ENCODE measurements around the gene MYO18B.
"Not testable (repeated sequence)": the region's sequence is repeated elsewhere in the genome, so short reads cannot be mapped to it uniquely, and the experiment has no call there.

The MYO18B gene

GRCh38 chr22:25953919-25954318 is 211.9 kb downstream of the MYO18B start:
- no peak for DNase-seq

- DNase-seq: no peak
Measured at GRCh38 chr22:25955323-25955722, 213.3 kb downstream of the MYO18B start.

DNA sequence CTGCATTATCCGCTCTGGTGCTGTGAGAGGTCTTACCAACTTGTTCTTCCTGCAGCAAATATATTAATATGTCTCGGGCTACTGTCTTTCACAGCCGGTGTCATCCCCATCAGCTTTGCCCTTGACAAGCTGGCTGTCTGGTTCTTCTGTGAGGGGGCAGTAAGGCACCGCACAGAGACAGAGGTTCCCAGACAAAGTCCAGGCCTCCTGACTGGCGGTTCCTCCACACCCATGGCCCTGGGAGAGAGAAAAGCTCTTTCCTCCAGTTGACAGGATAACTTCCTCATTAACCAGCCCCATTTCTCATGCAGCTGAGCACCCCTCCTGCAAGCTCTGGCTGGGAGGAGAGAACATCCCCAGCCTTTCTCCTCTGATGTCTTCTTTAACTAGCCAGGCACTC is 214.8 kb downstream of the MYO18B start:
- DNase-seq: no peak

GRCh38 chr22:25959818-25960774 is 218.1 kb downstream of the MYO18B start:
- DNase-seq: no peak

- DNase-seq: peak in 1 of 4 experiments; percentile 4
Measured at GRCh38 chr22:25961699-25962098, 219.7 kb downstream of the MYO18B start.

DNA sequence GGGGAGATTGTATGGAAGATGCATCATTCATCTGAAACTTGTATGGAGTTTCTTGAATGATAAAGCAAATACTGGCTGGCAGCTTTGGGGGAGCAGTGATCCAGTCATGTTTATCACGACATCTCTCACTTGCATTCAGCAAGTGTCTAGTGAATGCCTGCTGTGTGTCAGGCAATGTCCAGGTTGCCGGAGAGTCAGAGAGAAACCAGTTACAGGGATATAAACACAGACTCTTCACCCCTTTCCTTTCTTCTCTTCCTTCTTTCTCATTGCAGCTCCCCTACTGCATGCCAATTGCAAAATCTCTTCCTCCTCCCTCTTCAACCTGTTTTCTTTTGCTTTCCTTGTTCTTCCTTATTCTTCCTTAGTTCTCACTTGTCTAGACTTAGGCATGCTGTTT is 220.7 kb downstream of the MYO18B start:
- DNase-seq: no peak

DNA sequence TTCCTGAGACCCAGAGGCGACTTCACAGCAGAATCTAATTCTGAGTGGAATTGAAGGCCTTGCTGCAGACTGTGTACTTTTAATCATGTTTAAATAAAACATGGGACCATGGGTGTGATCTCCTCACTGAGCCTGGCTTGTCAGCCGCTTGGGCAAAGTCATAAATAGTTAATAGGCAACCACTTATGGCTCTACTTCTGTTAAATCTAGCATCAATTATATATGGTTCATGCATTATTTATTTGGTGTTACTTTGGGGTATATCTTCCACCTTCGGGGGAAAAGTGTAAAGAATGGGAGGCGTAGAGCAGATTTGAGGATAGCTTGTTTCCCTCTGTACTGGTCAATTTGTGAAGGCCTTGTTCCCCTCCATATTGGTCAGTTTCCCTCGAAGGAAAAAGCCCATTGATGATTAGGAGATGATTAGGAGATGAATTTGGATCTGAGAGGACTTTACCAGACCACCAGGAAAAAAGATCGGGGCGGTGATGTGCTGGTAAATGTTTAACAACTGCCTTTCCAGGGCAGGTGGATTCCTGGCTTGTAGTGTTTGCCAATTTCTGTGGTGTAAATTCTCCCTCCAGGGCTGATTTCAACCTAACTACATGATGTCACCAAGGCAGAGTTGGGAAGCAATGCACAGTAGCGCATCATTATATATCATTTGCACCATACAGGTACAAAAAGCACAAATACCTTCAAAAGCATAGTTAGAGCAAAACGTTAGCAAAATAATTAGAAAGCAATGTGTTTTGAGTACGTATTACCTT is 223.2 kb downstream of the MYO18B start:
- DNase-seq: no peak

GRCh38 chr22:25966448-25966913 is 224.5 kb downstream of the MYO18B start:
- no peak for DNase-seq

DNA sequence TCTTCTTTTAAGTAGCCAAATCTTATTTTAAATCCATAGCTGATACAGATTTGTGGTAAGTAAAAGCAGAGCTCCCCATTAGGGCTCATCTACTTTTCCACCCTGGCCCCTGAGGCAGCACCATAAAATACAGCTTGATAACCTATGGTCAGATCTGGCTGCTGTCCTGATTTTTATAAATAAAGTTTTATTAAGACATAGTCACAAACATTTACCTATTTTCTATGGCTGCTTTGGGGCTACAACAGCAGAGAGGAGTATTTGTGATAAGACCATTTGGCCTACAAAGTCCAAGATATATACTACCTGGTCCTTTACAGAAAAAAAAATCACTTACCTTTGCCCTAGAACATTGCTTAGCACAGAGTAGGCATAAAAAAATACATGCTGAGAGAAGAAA is 227.3 kb downstream of the MYO18B start:
- DNase-seq: no peak

GRCh38 chr22:25969901-25970300 is 227.9 kb downstream of the MYO18B start:
- no peak for DNase-seq

DNA sequence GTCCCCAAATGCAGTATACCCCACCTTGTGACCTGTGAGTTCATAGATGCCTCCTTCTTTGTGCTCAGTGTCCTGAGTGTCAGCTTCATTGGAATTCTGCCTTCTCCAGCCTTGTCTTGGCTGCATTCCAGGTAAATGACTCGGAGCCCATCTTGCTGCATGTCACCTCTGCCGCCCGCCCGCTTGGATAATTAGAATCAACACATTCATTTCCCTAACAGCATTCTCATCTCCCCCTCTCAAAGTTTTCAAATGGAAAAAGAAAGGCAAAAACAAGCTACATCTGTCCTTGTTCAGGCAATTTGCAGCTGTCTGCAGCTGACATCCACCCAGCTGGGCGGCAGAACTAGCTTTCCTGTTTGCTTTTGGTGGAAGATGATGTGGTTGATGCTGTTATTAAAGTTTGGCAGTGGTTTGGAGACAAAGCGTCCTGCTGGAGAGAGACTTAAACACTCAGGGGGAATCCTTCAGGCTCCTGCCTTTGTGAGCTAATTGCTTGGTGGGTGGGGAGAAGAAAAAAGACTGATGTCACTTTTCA is 228.5 kb downstream of the MYO18B start:
- DNase-seq: no peak

DNA sequence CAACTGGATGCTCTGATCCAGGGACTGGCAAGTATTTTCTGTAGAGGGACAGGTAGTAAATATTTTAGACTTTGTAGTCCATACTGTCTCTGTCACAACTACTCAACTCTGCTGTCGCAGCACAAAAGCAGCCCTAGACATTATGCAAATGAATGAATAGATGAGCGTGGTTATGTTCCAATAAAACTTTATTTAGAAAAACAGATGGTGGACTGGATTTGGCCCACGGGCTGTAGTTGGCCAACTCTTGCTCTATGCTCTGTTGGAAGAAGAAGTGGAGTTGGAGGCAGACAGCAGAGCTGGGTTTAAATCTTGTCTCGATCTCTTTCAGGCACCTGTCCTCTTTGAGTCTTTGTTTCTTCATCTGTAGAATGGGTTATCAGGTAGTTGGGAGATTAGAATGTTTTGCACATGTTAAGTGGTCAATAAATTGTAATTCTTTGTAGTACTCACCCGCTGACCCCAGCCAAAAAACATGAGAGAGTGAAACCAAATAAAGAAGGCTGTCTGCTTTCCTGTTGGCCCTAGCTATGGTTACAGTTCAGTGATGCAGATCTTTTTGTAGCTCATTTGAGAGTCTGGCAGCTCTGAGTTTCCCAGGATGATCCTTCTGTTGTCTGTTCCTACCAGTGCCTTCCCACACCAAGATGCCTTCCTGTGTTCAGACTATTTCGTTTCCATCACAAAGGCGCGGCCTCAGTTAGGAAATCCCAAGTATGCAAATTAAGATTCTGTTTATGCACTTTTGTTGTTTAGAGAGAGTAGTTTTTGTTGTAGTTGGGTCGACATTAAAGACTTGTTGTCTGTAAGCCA is 229.2 kb downstream of the MYO18B start:
- no peak for DNase-seq

- no peak for DNase-seq
Measured at GRCh38 chr22:25972397-25972796, 230.4 kb downstream of the MYO18B start.

DNA sequence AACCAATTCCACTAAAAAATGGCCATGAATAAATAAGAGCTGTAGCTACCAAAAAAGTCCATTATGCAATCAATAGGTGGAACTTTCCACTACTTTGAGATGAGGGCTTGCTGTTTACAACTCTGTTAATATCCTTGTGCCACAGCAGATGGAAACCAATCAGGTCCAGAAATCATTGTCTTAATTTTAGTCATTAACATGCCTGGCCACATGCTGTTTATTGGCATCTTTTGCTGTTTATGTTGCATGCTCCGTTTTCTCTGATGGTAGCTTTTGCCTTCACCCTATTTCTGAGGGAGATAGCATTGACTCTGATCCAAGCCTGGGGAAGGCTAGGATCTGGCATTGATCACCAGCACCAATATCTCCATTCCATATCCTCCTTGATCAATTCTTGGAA is 234.4 kb downstream of the MYO18B start:
- DNase-seq: no peak

DNA sequence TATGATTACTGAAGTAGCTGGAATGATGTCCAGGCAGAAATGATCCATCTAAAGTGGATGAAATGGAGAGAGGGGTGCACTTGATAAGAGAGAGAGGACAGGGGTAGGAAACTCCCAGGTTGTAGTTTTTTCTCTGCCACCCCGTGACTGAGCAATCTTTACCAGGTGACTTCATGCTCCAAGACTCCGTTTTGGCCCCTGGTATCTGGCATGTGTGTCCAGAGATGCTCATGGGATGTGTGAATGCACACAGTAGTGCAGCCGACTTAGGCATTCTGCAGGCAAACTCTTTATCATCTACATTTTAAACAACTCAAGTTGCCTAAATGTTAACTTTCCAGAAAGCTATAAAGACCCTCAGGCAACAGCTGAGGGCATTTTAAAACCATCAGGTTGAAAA is 238.0 kb downstream of the MYO18B start:
- DNase-seq: no peak

DNA sequence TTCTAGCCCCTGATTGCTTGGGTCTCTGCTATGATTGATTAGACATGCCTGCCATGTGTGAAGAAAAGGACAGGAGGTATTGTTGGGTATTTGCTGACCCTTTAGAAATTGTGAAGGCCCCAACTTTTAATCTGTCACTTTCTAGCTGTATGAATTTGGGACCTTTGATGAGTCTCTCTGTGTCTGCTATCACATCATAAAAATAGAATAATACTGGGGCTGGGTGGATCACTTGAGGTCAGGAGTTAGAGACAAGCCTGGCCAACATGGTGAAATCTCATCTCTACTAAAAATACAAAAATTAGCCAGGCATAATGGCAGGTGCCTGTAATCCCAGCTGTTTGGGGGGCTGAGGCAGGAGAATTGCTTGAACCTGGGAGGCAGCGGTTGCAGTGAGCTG is 242.9 kb downstream of the MYO18B start:
- DNase-seq: not testable (repeated sequence)

DNA sequence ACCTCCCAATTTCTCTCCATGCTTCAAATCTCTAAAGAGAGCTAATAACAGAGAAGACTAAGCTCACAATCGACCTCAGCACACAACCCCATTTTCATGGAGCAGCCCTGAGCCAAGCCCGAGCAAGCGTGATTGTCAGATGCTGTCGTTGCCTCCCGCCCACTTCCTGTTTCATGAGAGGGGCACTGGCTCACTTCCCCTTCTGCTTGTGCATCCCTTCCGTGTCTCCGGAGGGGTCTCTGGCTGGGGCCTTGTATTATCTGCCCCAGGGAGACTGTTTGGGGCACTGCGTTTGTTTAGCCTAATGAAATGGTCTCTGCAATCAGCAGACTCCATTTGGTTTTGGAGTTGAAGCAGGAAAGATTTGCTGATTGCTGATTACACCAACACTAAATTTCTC is 246.0 kb downstream of the MYO18B start:
- DNase-seq: peak; percentile 10 to 41 (median 27)

- no peak for DNase-seq
Measured at GRCh38 chr22:25990940-25991339, 249.0 kb downstream of the MYO18B start.

DNA sequence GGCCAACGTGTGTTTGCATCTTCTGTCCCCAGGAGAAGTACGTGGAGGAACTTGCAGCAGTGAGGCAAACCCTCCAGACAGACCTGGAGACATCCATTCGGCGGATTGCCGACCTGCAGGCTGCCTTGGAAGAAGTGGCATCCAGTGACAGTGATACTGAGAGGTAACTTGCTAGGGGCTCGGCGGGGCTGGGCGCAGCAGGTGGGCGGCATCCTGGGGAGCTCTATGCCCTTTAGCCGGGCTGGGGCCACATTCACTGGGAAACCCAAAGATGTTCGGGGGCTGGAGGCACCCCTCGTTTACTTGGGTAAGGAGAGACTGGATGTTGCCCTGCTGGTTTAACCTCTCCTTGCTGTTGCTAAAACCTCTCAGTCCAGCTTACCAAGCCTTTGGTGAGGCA is 250.3 kb downstream of the MYO18B start:
- DNase-seq: no peak

DNA sequence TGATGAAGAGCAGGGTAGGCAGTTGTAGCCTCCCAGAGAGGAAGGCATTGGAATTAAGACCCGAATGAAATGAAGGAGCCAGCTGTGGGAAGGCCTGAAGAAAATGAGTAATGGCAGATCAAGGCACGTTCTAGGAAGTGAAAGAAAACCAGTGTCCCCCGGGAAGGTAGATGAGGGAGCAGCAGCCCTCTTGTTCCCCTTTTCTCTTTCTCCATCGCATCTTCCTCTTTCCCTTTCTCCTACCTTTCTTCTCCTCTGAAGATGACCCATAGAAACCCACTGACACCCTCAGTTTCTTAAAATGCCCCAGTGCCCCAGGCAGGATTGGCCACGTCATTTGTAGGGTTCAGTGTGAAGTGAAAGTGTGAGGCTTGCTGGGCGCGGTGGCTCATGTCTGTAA is 254.7 kb downstream of the MYO18B start:
- no peak for DNase-seq

DNA sequence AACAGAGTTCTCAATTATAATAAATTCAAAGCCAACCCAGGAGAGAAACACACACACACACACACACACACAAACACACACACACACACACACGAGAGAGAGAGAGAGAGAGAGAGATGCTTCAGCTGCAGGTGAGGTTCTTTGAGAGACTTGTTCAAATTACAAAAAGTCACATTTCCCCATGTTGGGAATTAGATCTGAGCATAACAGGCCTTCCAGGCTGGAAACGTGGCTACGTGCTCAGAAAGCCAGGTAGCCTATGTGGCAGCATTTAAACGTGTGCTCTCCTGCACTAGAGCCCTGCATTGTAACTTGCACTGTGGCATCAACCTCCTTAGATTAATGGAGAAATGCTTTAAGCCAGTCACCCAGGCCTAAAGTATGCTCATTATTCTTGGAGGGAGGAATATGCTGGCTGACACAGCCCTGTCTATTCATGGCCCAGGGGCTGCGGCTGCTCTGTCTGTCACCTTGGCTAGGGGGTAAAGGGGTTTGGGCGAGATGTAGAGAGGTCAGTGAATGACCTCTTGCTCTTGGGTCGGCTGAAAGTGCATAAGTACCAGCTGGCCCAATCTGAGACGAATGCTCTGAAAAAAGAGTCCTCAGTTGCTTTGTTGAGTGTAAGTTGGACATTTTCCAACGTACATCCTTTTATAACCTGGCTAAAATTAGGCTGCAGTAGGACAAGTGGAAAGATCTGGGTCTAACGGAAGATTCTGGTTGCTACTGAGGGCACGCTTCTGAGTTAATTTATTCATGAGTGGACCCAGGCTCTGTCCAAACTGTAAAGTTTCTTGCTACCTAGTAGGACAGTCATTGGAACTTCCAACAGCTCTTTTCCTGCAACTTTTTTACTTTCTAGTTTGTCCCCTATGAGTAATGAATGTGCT is 256.1 kb downstream of the MYO18B start:
- no peak for DNase-seq

Measured in suppressor macrophage (primary cell).